ENCODE data around the gene SEMA5A. TPM values are rescaled to one million over a fixed set of nuclear protein-coding genes. Genes with fewer than 3 reads are reported as not detected.

The SEMA5A gene
- total and polyA plus RNA-seq, 11 donors = 4.6 to 71.5 (median 33.8) TPM

GRCh38 chr5:9415566-9415965 lies 130.3 kb downstream of the SEMA5A start:
- Histone ChIP-seq H3K4me1 (peaks cover 0 to 5% (median 0%) of the 10 kb centered on the region in 12 donors), H3K36me3 (no peaks in the 10 kb centered on the region), H3K4me3 (no peak overlapping the region), H3K27me3 (no peaks in the 10 kb centered on the region), H3K27ac (no peak overlapping the region), H3K9me3 (peaks cover 0 to 6% (median 0%) of the 10 kb centered on the region in 12 donors)
- DNase-seq (no peak), ATAC-seq (no peak)
- 59 to 89% (median 73%) methylated on average over 2 of the region's 2 CpGs for WGBS, 4 donors
- intact Hi-C loops (cut with DNase I) = no loop called here
- TF ChIP-seq POLR2A (IDR thresholded peaks at IDR 0.05) (no peak), CTCF (IDR thresholded peaks at IDR 0.05) (no peak)

- no peak for ATAC-seq
- intact Hi-C loops (cut with DNase I) = no loop called here
These were observed 130.8 kb downstream of the SEMA5A start for GRCh38 chr5:9415091-9415490.

GRCh38 chr5:9411142-9411541 lies 134.7 kb downstream of the SEMA5A start:
- no peaks in the 10 kb centered on the region for H3K36me3 ChIP-seq
- DNase-seq (no peak), ATAC-seq (no peak)
- no peak for TF ChIP-seq POLR2A (IDR thresholded peaks at IDR 0.05)
- TF ChIP-seq CTCF (IDR thresholded peaks at IDR 0.05) = no peak
- H3K27ac ChIP-seq = no peak overlapping the region
- peaks cover 0 to 5% (median 0%) of the 10 kb centered on the region in 12 donors for H3K4me1 ChIP-seq
- no peak overlapping the region for H3K4me3 ChIP-seq
- no peaks in the 10 kb centered on the region for H3K9me3 ChIP-seq
- intact Hi-C loops (cut with DNase I) = no loop called here
- no peaks in the 10 kb centered on the region for H3K27me3 ChIP-seq
- 52 to 77% (median 66%) methylated on average over 4 of the region's 4 CpGs for WGBS, 4 donors

More at GRCh38 chr5:9415091-9415490, 130.8 kb downstream of the SEMA5A start:
- H3K4me3 ChIP-seq = no peak overlapping the region
- H3K27ac ChIP-seq = no peak overlapping the region
- WGBS, 4 donors = 66 to 82% (median 73%) methylated on average over 3 of the region's 3 CpGs
- H3K27me3 ChIP-seq = no peaks in the 10 kb centered on the region
- H3K9me3 ChIP-seq = peaks cover 0 to 6% (median 0%) of the 10 kb centered on the region in 12 donors
- TF ChIP-seq POLR2A (IDR thresholded peaks at IDR 0.05) (no peak), CTCF (IDR thresholded peaks at IDR 0.05) (no peak)
- peaks cover 0 to 5% (median 0%) of the 10 kb centered on the region in 12 donors for H3K4me1 ChIP-seq
- no peaks in the 10 kb centered on the region for H3K36me3 ChIP-seq
- DNase-seq = no peak

GRCh38 chr5:9409413-9409960 lies 136.4 kb downstream of the SEMA5A start:
- Histone ChIP-seq H3K36me3 (no peaks in the 10 kb centered on the region), H3K4me1 (peaks cover 0 to 5% (median 0%) of the 10 kb centered on the region in 12 donors), H3K9me3 (no peaks in the 10 kb centered on the region), H3K4me3 (no peak overlapping the region), H3K27ac (no peak overlapping the region), H3K27me3 (no peaks in the 10 kb centered on the region)
- ATAC-seq (peak in 1 of 4 donors; percentile 41), DNase-seq (no peak)
- intact Hi-C loops (cut with DNase I) = no loop called here
- 77 to 89% (median 85%) methylated on average over 10 of the region's 10 CpGs for WGBS, 4 donors
- TF ChIP-seq CTCF (IDR thresholded peaks at IDR 0.05) = no peak
- no peak for TF ChIP-seq POLR2A (IDR thresholded peaks at IDR 0.05)
